K562 (cell line): ENCODE results near the gene DSCAM. TPM values are rescaled to one million over a fixed set of nuclear protein-coding genes. Genes with fewer than 3 reads are reported as not detected.

Experiments
- ATAC-seq: fragments of 200-7000 bp; cut with Tn5 transposase; 3 replicates; pipeline ENCODE4 v1.9.1; 2020; ENCODE audit warnings: moderate library complexity
- BruUV-seq: library from RNA; stranded (reverse); fragments of 400-500 nt; replicated peaks from 2 replicates; lab custom pipeline; 2021; lab: Mats Ljungman, UMichigan
- CTCF ChIA-PET: fragments of 300-600 bp; formaldehyde crosslinking; extraction: SDS; loops from one replicate; lab custom pipeline; 2021; ENCODE audit warnings: low intra/inter-chr PET ratio; lab: Yijun Ruan, JAX
- POLR2A ChIA-PET: fragments of 300-600, 350-650 bp; sonication (Branson Sonifier 250); formaldehyde crosslinking; extraction: SDS; loops from one replicate; lab custom pipeline; 2021; ENCODE audit warnings: antibody characterized with exemption, inconsistent platforms; lab: Yijun Ruan, JAX
- DNase-seq, 4 experiments: peaks; one replicate each; pipeline versions ENCODE4 v3.0.0 to v3.0.0-alpha.2; 2011 to 2018; ENCODE audit warnings: low spot score in 3 of 4, mixed read lengths in 3 of 4; ENCODE audit errors: extremely low read depth in 1 of 4
- FAIRE-seq: peaks from 2 replicates; lab custom pipeline; 2011; peaks lifted over from hg19 to GRCh38; lab: Jason Lieb, UNC
- H2AFZ ChIP-seq: 2 replicates; pipeline ENCODE4 v1.6.0; 2011; ENCODE audit warnings: low read depth, low read length, control low read depth, inconsistent platforms
- H3K27ac ChIP-seq: fragments of 200-600 bp; 3 replicates; pipeline ENCODE4 v1.8.0; 2011; ENCODE audit warnings: low read depth, mild to moderate bottlenecking, control low read depth, inconsistent platforms, low read length, moderate library complexity, mixed read lengths; ENCODE audit errors: extremely low read depth
- H3K27me3 ChIP-seq, 2 experiments: fragments of 300-600 bp in 1 of 2; 2 replicates in 1 of 2; 3 replicates in 1 of 2; pipeline versions ENCODE4 v1.6.0 to v1.8.0; 2011; ENCODE audit warnings: inconsistent platforms in 2 of 2, low read length in 2 of 2, mild to moderate bottlenecking in 1 of 2, mixed read lengths in 1 of 2, moderate library complexity in 1 of 2; ENCODE audit not compliant: control insufficient read depth in 2 of 2, insufficient read depth in 2 of 2
- H3K36me3 ChIP-seq: fragments of 300-600 bp; 3 replicates; pipeline ENCODE4 v1.8.0; 2011; ENCODE audit warnings: mild to moderate bottlenecking, low read length, inconsistent platforms; ENCODE audit not compliant: control insufficient read depth, insufficient read depth
- H3K4me1 ChIP-seq, 2 experiments: fragments of 200-600 bp in 1 of 2; replicated peaks in 1 of 2; 2 replicates in 1 of 2; 3 replicates in 1 of 2; pipeline versions ENCODE4 v1.5.1 to v1.8.0; 2011; ENCODE audit warnings: inconsistent platforms in 2 of 2, low read length in 2 of 2, mild to moderate bottlenecking in 1 of 2, mixed read lengths in 1 of 2, moderate library complexity in 1 of 2; ENCODE audit not compliant: control insufficient read depth in 2 of 2, insufficient read depth in 2 of 2
- H3K4me2 ChIP-seq: 2 replicates; pipeline ENCODE4 v1.6.1; 2011; ENCODE audit warnings: low read length, control low read depth, inconsistent platforms, mixed read lengths; ENCODE audit not compliant: insufficient read depth
- H3K4me3 ChIP-seq: fragments of 200-600 bp; sonication (generic), shearing (Covaris generic); 2 replicates; pipeline ENCODE4 v1.5.1; 2016; ENCODE audit warnings: control low read depth, inconsistent platforms
- H3K79me2 ChIP-seq: fragments of 200-600 bp; 3 replicates; pipeline ENCODE4 v1.8.0; 2011; ENCODE audit warnings: low read length, inconsistent platforms; ENCODE audit not compliant: control insufficient read depth, insufficient read depth
- H3K9ac ChIP-seq, 2 experiments: 2 replicates each; pipeline versions ENCODE4 v1.6.0 to v1.6.1; 2011; ENCODE audit warnings: low read depth in 2 of 2, low read length in 2 of 2, control low read depth in 1 of 2, inconsistent platforms in 1 of 2, mild to moderate bottlenecking in 1 of 2, mixed read lengths in 1 of 2; ENCODE audit not compliant: insufficient read depth in 1 of 2
- H3K9me1 ChIP-seq: one replicate; pipeline ENCODE4 v1.6.0; 2011; ENCODE audit warnings: inconsistent platforms, mild to moderate bottlenecking, low read length, moderate library complexity; ENCODE audit not compliant: control insufficient read depth, insufficient read depth
- H3K9me3 ChIP-seq: replicated peaks from 2 replicates; pipeline ENCODE4 v1.5.1; 2011; ENCODE audit warnings: low read depth, low read length, inconsistent platforms; ENCODE audit not compliant: control insufficient read depth, insufficient read depth
- H4K20me1 ChIP-seq: replicated peaks from 2 replicates; pipeline ENCODE4 v1.6.1; 2011; ENCODE audit warnings: low read length, inconsistent platforms, mixed read lengths; ENCODE audit not compliant: control insufficient read depth, insufficient read depth
- FOS ChIP-seq: IDR thresholded peaks from 3 replicates; pipeline ENCODE4 v1.6.1; 2011; ENCODE audit not compliant: insufficient read length; ENCODE audit errors: extremely low read depth
- FOXJ2 ChIP-seq: fragments of 200-800 bp; sonication (Bioruptor generic); IDR thresholded peaks from 2 replicates; pipeline ENCODE4 v1.6.1; 2016; ENCODE audit warnings: missing genetic modification characterization, missing compliant biosample characterization
- MNT ChIP-seq, 2 experiments: fragments of 450-650 bp; conservative IDR thresholded peaks; 2 replicates each; pipeline ENCODE4 v1.6.1; 2017; ENCODE audit warnings: mild to moderate bottlenecking in 2 of 2, moderate library complexity in 2 of 2
- POLR2AphosphoS2 ChIP-seq: IDR thresholded peaks from 2 replicates; pipeline ENCODE4 v1.6.1; 2012; ENCODE audit warnings: low read length, improper control_type of control experiment
- POLR2AphosphoS5 ChIP-seq: IDR thresholded peaks from 2 replicates; pipeline ENCODE4 v1.6.1; 2011; ENCODE audit warnings: mild to moderate bottlenecking, low read depth, low read length, moderate library complexity; ENCODE audit not compliant: control insufficient read depth, insufficient read depth
- PREB ChIP-seq: sonication (generic); formaldehyde crosslinking; IDR thresholded peaks from 2 replicates; pipeline ENCODE4 v1.8.1; 2023; ENCODE audit warnings: mild to moderate bottlenecking, missing genetic modification reagents
- RCOR1 ChIP-seq, 2 experiments: IDR thresholded peaks; 2 replicates each; pipeline ENCODE4 v1.6.1; 2012; ENCODE audit warnings: low read depth in 2 of 2, low read length in 2 of 2, borderline replicate concordance in 1 of 2, improper control_type of control experiment in 1 of 2
- SIN3A ChIP-seq, 2 experiments: fragments of 150-350 bp in 1 of 2; IDR thresholded peaks; 2 replicates each; pipeline ENCODE4 v1.6.1; 2011 to 2016; ENCODE audit warnings: borderline replicate concordance in 2 of 2, low read depth in 2 of 2, low read length in 2 of 2, mild to moderate bottlenecking in 2 of 2, moderate library complexity in 2 of 2; ENCODE audit not compliant: control insufficient read depth in 1 of 2
- SMAD1 ChIP-seq: fragments of 150-350 bp; IDR thresholded peaks from 2 replicates; pipeline ENCODE4 v1.6.1; 2014; ENCODE audit warnings: low read length, low read depth; ENCODE audit not compliant: partially characterized antibody
- SMARCB1 ChIP-seq: IDR thresholded peaks from 2 replicates; pipeline ENCODE4 v1.6.1; 2011; ENCODE audit warnings: improper control_type of control experiment, low read depth; ENCODE audit not compliant: insufficient read length
- SPI1 ChIP-seq: IDR thresholded peaks from 2 replicates; pipeline ENCODE4 v1.6.1; 2011; ENCODE audit warnings: low read depth, low read length, control low read depth, borderline replicate concordance
- ZNF589 ChIP-seq: fragments of 200-800 bp; sonication (Bioruptor generic); IDR thresholded peaks from 2 replicates; pipeline ENCODE4 v1.6.1; 2016; ENCODE audit warnings: low read depth, missing genetic modification characterization, missing compliant biosample characterization
- WGBS: fragments of 100-300 bp; shearing (Covaris generic); methylation state at CpG from one replicate; pipeline ENCODE4 v1.1.6; 2016; ENCODE audit warnings: low coverage, mixed read lengths; ENCODE audit not compliant: insufficient coverage; ENCODE audit errors: missing lambda C conversion rate; 5-methylcytosine and 5-hydroxymethylcytosine counted together
- in situ Hi-C: fragments of 300-500 bp; cut with MboI; formaldehyde crosslinking; loops from 4 replicates; pipeline ENCODE4 v1.15.0; 2018; ENCODE audit warnings: inconsistent platforms, mixed read lengths
- intact Hi-C: fragments of 100-400 bp; cut with micrococcal nuclease; formaldehyde crosslinking; loops from 2 replicates; pipeline ENCODE4 v1.14.2; 2022
- polyA plus RNA-seq, 8 experiments: library from polyadenylated mRNA; depleted of rRNA in 4 of 8; stranded (reverse) in 5 of 8; unstranded in 3 of 8; fragments of >200 nt; fragmentation: Nextera tagmentation in 2 of 8; fragmentation: Illumina TruSeq in 1 of 8; extraction: Ambion mirVana in 2 of 8; extraction: Trizol in 1 of 8; gene quantifications; 2 replicates each; pipeline versions ENCODE4 v1.2.1 to v1.2.3, GENCODE V29; 2011 to 2014; ENCODE audit warnings: inconsistent platforms in 1 of 8, missing spikeins in 1 of 8
- total RNA-seq, 7 experiments: library from RNA; depleted of rRNA in 6 of 7; stranded (reverse); fragments of >200 nt in 6 of 7; fragmentation: Illumina TruSeq in 2 of 7; extraction: Trizol in 2 of 7; gene quantifications; 2 replicates each; pipeline versions ENCODE4 v1.2.1 to v1.2.3, GENCODE V29; 2011 to 2021; ENCODE audit warnings: low replicate concordance in 1 of 7

DSCAM gene
- total and polyA plus RNA-seq, 9 of the 15 experiments (the other 6 are each of a cell fraction or from before 2014, with no cell fraction given): not detected

- FAIRE-seq: no peak
- H3K9me3 ChIP-seq: no peaks in the 10 kb centered on the region; the same call in 1 of the 2 replicates
- WGBS: 4% methylated on average over 1 of the region's 1 CpG
Measured at GRCh38 chr21:40534886-40535285, 312.1 kb downstream of the DSCAM start.

GRCh38 chr21:40531431-40532110 is 315.4 kb downstream of the DSCAM start:
- 0% methylated on average over 4 of the region's 4 CpGs for WGBS
- ATAC-seq: no peak
- POLR2A ChIA-PET: no interaction called here
- TF ChIP-seq PREB: no peak
- TF ChIP-seq POLR2AphosphoS5: no peak
- TF ChIP-seq SIN3A (IDR thresholded peaks at IDR 0.05; ENCODE audit: borderline replicate concordance in 2 of 2, control insufficient read depth in 1 of 2, low read depth in 2 of 2, low read length in 2 of 2): no peak
- no peak for TF ChIP-seq SMAD1
- no peak for TF ChIP-seq ZNF589 (CRISPR knock-in tag)
- no peak for TF ChIP-seq FOXJ2 (tag)
- TF ChIP-seq RCOR1 (IDR thresholded peaks at IDR 0.05; ENCODE audit: borderline replicate concordance in 1 of 2, low read depth in 2 of 2, low read length in 2 of 2): no peak
- TF ChIP-seq POLR2AphosphoS2: no peak
- no peak for TF ChIP-seq SPI1
- TF ChIP-seq FOS: no peak
- no peak for TF ChIP-seq MNT (conservative IDR thresholded peaks at IDR 0.05)
- TF ChIP-seq, all 486 proteins: peak for 0
- Histone ChIP-seq H3K4me2 (no peak overlapping the region), H3K27ac (no peak overlapping the region), H3K79me2 (no peaks in the 10 kb centered on the region), H3K9ac (no peak overlapping the region), H3K4me1 (no peaks in the 10 kb centered on the region), H2AFZ (no peak overlapping the region), H3K4me3 (no peak overlapping the region), H3K9me1 (no peaks in the 10 kb centered on the region), H4K20me1 (no peaks in the 10 kb centered on the region), H3K27me3 (no peaks in the 10 kb centered on the region), H3K9me3 (no peaks in the 10 kb centered on the region), H3K36me3 (no peaks in the 10 kb centered on the region)
- CTCF ChIA-PET: no interaction called here
- intact Hi-C loops (no loop called here), in situ Hi-C loops (no loop called here)
- no peak for FAIRE-seq
- BruUV-seq: no TSS peak
- no peak for DNase-seq

More at GRCh38 chr21:40534886-40535285, 312.1 kb downstream of the DSCAM start:
- H3K36me3 ChIP-seq: no peaks in the 10 kb centered on the region
- in situ Hi-C loops: no loop called here
- no peaks in the 10 kb centered on the region for H3K27me3 ChIP-seq
- H4K20me1 ChIP-seq: no peaks in the 10 kb centered on the region
- intact Hi-C loops: no loop called here
- no peaks in the 10 kb centered on the region for H3K4me1 ChIP-seq
- H3K4me2 ChIP-seq: no peak overlapping the region
- no peak overlapping the region for H3K27ac ChIP-seq
- no peak for TF ChIP-seq SMARCB1
- POLR2A ChIA-PET: no interaction called here
- DNase-seq: no peak
- no peak overlapping the region for H3K4me3 ChIP-seq
- no peaks in the 10 kb centered on the region for H3K79me2 ChIP-seq
- H2AFZ ChIP-seq: no peak overlapping the region
- no peak for ATAC-seq
- CTCF ChIA-PET: no interaction called here
- H3K9ac ChIP-seq: no peak overlapping the region
- H3K9me1 ChIP-seq: no peaks in the 10 kb centered on the region
- no TSS peak for BruUV-seq
